WI38 (cell line): ENCODE results near the gene SMIM11.

Experiments used
- H3K4me3 ChIP-seq: 2 replicates; pipeline ENCODE4 v1.5.1; 2011; ENCODE audit warnings: low read depth, mild to moderate bottlenecking, control low read depth, low read length
- CTCF ChIP-seq: IDR thresholded peaks from 2 replicates; pipeline ENCODE4 v1.5.1; 2012; ENCODE audit warnings: low read depth, mild to moderate bottlenecking, control low read depth, low read length

SMIM11 gene

DNA sequence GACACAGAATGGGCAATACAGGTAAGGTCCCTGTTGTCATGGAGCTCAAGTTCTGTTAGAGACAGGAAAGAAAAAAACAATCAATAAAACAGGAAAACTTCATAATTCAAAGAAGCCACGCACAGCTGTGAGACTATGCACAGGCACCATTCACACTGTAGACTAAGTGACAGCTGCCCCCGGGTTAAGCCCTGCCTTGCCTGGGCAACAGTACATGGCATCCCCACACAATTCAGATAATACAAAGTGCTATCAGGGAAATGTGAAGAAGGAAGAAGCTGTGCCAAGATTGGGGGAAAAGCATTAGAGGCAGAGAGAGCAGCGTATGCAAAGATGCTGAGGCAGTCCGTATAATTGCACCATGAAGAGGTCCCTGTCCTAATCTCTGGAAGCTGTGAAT, 20.5 kb upstream of the SMIM11 start:
- TF ChIP-seq CTCF: no peak
- H3K4me3 ChIP-seq: no peak overlapping the region

DNA sequence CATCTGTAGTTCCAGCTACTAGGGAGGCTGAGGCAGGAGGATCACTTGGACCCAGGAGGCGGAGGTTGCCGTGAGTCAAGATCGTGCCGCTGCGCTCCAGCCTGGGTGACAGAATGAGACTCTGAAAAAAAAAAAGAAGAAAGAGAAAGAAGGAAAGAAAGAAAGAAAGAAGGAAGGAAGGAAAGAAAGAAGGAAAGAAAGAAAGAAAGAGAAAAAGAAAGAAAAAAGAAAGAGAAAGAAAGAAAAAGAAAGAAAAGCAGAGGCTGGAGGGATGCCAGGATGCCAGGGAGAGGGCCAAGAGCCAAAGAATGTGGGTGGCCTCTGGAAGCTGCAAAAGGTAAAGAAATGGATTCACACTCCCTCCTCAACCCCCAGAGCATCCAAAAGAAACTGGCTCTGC, 19.7 kb upstream of the SMIM11 start:
- TF ChIP-seq CTCF: no peak
- no peak overlapping the region for H3K4me3 ChIP-seq

GRCh38 chr21:34357889-34358288, 17.4 kb upstream of the SMIM11 start:
- no peak for TF ChIP-seq CTCF
- no peak overlapping the region for H3K4me3 ChIP-seq

- no peak for TF ChIP-seq CTCF
- H3K4me3 ChIP-seq: no peak overlapping the region
Measured at GRCh38 chr21:34358866-34359265, 16.4 kb upstream of the SMIM11 start.

- no peak overlapping the region for H3K4me3 ChIP-seq
- no peak for TF ChIP-seq CTCF
Measured at GRCh38 chr21:34360488-34361241, 14.6 kb upstream of the SMIM11 start.

GRCh38 chr21:34362136-34362444, 13.2 kb upstream of the SMIM11 start:
- no peak overlapping the region for H3K4me3 ChIP-seq
- TF ChIP-seq CTCF: no peak

GRCh38 chr21:34362670-34363069, 12.6 kb upstream of the SMIM11 start:
- H3K4me3 ChIP-seq: no peak overlapping the region
- TF ChIP-seq CTCF: no peak
